Activated CD4-positive, CD25-positive, alpha-beta regulatory T cell treated with anti-CD3 and anti-CD28 coated beads, Interleukin-2, amount 50 U/mL, for 24 hours (primary cell): ENCODE data around the gene KLC4.
A peak's percentile ranks its signal among the peaks of the same experiment; 100 is the strongest.

Experiments used
- ATAC-seq, 2 donors: fragments of 150-1000 bp; cut with Tn5 transposase; one replicate each; pipeline ENCODE4 v1.10.0; 2021; ENCODE audit warnings: mild to moderate bottlenecking in 1 of 2, moderate library complexity in 1 of 2

Gene KLC4

GRCh38 chr6:43059168-43060033 is at the start of gene KLC4, which contains the start of gene MRPL2:
KLC4 (plus strand) TSS chr6:43059631; CDS start chr6:43061336, 1,705 bp downstream.
MRPL2 (minus strand) TSS chr6:43059434; CDS start chr6:43059381, 53 bp downstream.
- peak; percentile 95 to 96 for ATAC-seq

- no peak for ATAC-seq
These were observed 48.2 kb upstream of the KLC4 start for GRCh38 chr6:43011207-43011606.

GRCh38 chr6:43012364-43012763 is 47.1 kb upstream of the KLC4 start:
- no peak for ATAC-seq

- peak; percentile 5 to 10 for ATAC-seq
These were observed 46.2 kb upstream of the KLC4 start for GRCh38 chr6:43013097-43013842.

- peak; percentile 95 to 97 for ATAC-seq
These were observed 45.5 kb upstream of the KLC4 start, which contains the start of the genes KLHDC3 and MEA1 for GRCh38 chr6:43013843-43014433. KLHDC3 (plus strand) TSS chr6:43014249; CDS start chr6:43017193, 2,944 bp downstream. MEA1 (minus strand) TSS chr6:43013946; CDS start chr6:43013813, 133 bp downstream.

- ATAC-seq, result no peak
These were observed 45.0 kb upstream of the KLC4 start for GRCh38 chr6:43014434-43014909.

GRCh38 chr6:43016176-43016942 is 43.1 kb upstream of the KLC4 start:
- ATAC-seq, result no peak

GRCh38 chr6:43016943-43017334 is 42.5 kb upstream of the KLC4 start:
- no peak for ATAC-seq

- ATAC-seq, result no peak
These were observed 40.3 kb upstream of the KLC4 start for GRCh38 chr6:43019152-43019551.

- no peak for ATAC-seq
These were observed 39.3 kb upstream of the KLC4 start for GRCh38 chr6:43020052-43020705.

GRCh38 chr6:43020847-43021246 is 38.6 kb upstream of the KLC4 start:
- ATAC-seq, result no peak

GRCh38 chr6:43021270-43022047 is 38.0 kb upstream of the KLC4 start, which contains the start of gene RRP36:
RRP36 (plus strand) TSS chr6:43021623; CDS start chr6:43021655, 32 bp downstream.
- peak; percentile 93 to 94 for ATAC-seq

GRCh38 chr6:43024436-43024835 is 35.0 kb upstream of the KLC4 start:
- ATAC-seq, result no peak

- ATAC-seq, result no peak
These were observed 33.1 kb upstream of the KLC4 start for GRCh38 chr6:43026365-43026764.

GRCh38 chr6:43029120-43029519 is 30.3 kb upstream of the KLC4 start:
- ATAC-seq, result no peak

- no peak for ATAC-seq
These were observed 27.1 kb upstream of the KLC4 start for GRCh38 chr6:43032326-43032725.

GRCh38 chr6:43033496-43034189 is 25.8 kb upstream of the KLC4 start:
- ATAC-seq, result no peak

- no peak for ATAC-seq
These were observed 25.3 kb upstream of the KLC4 start for GRCh38 chr6:43034190-43034525.

- no peak for ATAC-seq
These were observed 23.8 kb upstream of the KLC4 start for GRCh38 chr6:43035495-43036194.

- no peak for ATAC-seq
These were observed 22.7 kb upstream of the KLC4 start for GRCh38 chr6:43036712-43037111.
